C4-2B (cell line): ENCODE data around the gene AKNAD1.

Source experiments
- ZFX ChIP-seq: fragments of 450-650 bp; IDR thresholded peaks from 2 replicates; pipeline ENCODE4 v1.6.1; 2017
- TF ChIP-seq, protein P1 (sequence below): fragments of 450-650 bp; conservative IDR thresholded peaks from 2 replicates; pipeline ENCODE4 v1.5.1; 2017; ENCODE audit warnings: mild to moderate bottlenecking

DNA sequence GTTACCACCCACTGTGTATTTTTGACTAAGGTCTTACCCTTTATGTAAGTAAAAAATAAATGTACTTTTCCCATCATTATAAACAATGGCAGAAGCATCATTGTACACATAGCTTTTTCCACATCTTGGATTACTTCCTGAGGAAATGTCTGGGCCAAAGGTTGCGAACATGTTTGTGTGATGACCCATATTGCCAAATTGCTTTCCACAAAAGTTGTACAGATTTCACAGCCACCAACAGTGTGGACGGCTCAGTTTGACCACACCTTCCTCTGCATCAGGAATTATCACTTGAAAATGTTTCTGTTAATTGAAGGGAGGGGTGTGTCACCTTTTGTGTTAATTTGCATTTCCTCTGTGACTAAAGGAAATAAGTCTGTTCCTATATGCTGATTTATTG lies 25.7 kb downstream of the AKNAD1 start:
- TF ChIP-seq, protein P1, sequence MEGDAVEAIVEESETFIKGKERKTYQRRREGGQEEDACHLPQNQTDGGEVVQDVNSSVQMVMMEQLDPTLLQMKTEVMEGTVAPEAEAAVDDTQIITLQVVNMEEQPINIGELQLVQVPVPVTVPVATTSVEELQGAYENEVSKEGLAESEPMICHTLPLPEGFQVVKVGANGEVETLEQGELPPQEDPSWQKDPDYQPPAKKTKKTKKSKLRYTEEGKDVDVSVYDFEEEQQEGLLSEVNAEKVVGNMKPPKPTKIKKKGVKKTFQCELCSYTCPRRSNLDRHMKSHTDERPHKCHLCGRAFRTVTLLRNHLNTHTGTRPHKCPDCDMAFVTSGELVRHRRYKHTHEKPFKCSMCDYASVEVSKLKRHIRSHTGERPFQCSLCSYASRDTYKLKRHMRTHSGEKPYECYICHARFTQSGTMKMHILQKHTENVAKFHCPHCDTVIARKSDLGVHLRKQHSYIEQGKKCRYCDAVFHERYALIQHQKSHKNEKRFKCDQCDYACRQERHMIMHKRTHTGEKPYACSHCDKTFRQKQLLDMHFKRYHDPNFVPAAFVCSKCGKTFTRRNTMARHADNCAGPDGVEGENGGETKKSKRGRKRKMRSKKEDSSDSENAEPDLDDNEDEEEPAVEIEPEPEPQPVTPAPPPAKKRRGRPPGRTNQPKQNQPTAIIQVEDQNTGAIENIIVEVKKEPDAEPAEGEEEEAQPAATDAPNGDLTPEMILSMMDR = no peak
- no peak for TF ChIP-seq ZFX
